Lower leg skin (tissue), 3 donors: ENCODE measurements around the gene CDK3.

Experiments
- CTCF ChIP-seq, 3 donors: fragments of 450-650 bp; IDR thresholded peaks; one replicate each; pipeline ENCODE4 v1.5.1; 2016; ENCODE audit warnings: antibody characterized with exemption in 3 of 3, mild to moderate bottlenecking in 3 of 3, moderate library complexity in 2 of 3
- POLR2A ChIP-seq, 2 donors: fragments of 450-650 bp; IDR thresholded peaks; one replicate each; pipeline ENCODE4 v1.6.1; 2016 to 2017; ENCODE audit warnings: antibody characterized with exemption in 2 of 2, mild to moderate bottlenecking in 1 of 2, moderate library complexity in 1 of 2

GRCh38 chr17:76009969-76010661, 9.5 kb downstream of the CDK3 start:
- TF ChIP-seq POLR2A (IDR thresholded peaks at IDR 0.05) = no peak
- TF ChIP-seq CTCF (IDR thresholded peaks at IDR 0.05) = no peak
